DMS114 treated with DMSO at 0.1 percent for 48 hours (cell line): ENCODE results near the gene ATP8A2.
A peak's percentile ranks its signal among the peaks of the same experiment; 100 is the strongest.
"Not testable (repeated sequence)": the region's sequence is repeated elsewhere in the genome, so short reads cannot be mapped to it uniquely, and the experiment has no call there.

ENCODE experiments used
- DNase-seq: peaks from one replicate; lab custom pipeline; 2025; ENCODE audit not compliant: unreplicated experiment; lab: John Stamatoyannopoulos, UW

ATP8A2 gene

GRCh38 chr13:26053418-26053980 lies 681.7 kb downstream of the ATP8A2 start:
- DNase-seq: no peak

DNA sequence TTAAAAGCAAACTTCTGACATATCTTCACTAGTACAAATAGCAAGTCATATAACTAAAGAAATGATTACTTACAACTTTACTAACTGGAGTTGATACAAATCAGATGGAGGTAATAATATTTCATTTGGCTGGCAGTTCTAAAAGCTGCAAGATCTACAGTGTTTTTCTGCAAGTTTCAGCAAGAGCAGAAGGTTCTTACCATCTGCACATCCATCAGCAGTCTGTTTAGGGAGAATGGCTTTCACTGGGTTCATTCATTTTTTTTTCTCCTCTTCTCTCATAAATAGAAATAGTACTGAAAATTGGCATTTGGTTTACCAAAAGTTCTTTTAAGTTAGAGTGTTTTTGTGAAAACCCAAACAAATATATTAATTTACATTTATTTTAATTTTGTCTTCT lies 683.1 kb downstream of the ATP8A2 start:
- no peak for DNase-seq

DNA sequence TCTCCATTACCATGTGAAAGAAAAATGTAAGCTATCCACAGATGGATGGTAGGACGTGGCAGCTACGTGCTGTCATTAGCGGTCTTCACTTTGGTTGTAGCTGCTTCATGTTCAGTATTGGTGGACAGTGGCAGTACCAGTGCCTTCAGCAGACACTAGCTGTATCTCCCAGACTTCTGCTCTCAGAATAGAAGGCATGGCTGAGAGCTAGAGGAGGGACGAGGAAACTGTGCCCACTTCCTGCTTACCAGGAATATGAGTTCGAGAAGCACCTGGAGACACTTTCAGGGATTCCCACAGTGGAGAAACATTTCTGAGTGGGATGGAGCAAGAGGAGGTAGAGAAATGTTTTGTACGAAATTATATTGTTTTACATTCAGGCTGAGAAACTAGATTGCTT lies 686.9 kb downstream of the ATP8A2 start:
- no peak for DNase-seq

GRCh38 chr13:26060357-26060756 lies 688.6 kb downstream of the ATP8A2 start:
- no peak for DNase-seq

- no peak for DNase-seq
Observed at GRCh38 chr13:26061256-26061655, 689.5 kb downstream of the ATP8A2 start.

GRCh38 chr13:26061947-26062346 lies 690.2 kb downstream of the ATP8A2 start:
- no peak for DNase-seq

DNA sequence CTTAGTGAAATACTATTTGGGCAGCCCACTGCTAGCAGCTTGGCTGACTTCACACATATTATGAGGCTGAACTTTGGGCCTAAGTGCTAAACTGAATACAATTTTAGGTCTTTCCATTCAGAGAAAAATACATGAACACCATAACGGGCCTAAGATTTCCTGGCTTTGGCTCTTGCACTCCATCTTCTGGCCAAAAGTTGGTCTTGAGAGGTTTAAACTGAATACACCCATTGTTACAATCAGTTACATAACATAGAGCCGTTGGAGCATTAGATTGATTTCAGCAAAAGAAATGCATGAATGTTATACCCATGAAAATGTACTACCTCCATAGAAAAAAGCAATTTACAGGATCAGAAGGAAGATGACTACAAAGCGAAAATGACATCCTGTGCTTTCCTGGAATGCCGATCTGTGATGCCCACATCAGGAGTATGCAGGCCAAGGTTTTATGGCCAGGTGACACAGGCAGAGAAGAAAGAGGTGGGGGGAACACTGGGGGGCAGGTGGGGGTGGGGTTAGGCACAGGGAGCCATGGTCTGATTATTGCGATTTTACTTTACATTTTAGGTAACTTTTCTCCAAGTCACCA lies 691.2 kb downstream of the ATP8A2 start:
- DNase-seq: peak; percentile 16

DNA sequence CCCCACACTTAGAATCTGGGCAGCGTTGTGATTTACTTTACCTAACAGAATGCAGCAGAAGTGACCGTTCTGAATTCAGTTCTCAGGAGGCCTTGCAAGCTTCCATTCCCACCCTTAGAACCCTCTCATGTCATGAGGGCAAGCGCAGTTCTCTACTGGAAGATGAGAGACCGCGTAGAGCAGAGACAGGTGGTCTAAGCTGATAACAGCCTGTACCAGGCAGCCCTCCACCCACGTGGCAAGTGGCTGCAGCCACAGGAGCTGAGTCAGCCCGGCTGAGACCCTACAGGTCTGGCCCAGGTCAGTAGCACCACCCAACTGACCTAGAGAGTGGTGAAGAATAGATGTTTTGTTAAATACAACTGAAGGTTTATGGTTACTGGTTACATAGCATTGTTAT lies 694.7 kb downstream of the ATP8A2 start:
- DNase-seq: not testable (repeated sequence)

GRCh38 chr13:26067601-26068000 lies 695.8 kb downstream of the ATP8A2 start:
- DNase-seq: no peak

- DNase-seq: not testable (repeated sequence)
Observed at GRCh38 chr13:26068372-26068771, 696.6 kb downstream of the ATP8A2 start.

DNA sequence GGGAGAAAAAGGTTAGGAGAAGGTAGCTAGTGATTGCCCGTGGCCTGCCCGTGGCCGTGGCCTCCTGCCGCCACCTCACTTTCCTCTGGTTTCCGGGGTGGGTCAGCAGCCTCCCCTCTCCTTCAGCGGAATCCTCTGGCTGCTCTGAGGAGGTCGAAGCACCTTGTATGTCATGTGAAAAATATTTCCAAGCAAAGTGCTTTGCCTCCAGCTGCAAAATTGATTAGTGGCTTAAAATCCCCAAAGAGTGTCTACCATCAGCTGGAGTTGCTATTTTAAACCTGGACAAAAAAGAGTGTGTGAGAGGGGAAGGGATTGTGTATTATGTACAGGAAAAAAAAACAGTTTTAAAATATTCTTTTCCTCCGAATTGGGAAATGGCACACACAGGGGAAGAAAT lies 697.9 kb downstream of the ATP8A2 start:
- not testable (repeated sequence) for DNase-seq

DNA sequence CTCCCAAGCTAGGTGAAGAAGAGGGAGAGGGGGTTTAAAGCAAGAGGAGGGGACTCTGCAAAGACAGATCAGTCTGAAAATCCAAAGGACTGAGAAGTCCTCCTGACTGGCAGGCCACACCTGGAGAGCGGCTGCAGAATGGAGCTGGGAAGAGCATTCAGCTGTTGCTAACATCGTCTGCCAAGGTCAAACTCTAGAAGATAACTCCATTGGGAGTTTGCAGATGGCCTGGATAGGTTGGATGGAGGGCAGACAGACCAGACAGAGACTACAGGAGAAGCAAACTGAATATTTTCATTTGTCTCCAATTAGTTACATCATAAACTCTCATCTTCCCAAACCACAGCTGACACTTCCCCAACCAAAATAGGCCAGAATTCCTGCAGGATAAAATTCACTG lies 699.9 kb downstream of the ATP8A2 start:
- DNase-seq: no peak

DNA sequence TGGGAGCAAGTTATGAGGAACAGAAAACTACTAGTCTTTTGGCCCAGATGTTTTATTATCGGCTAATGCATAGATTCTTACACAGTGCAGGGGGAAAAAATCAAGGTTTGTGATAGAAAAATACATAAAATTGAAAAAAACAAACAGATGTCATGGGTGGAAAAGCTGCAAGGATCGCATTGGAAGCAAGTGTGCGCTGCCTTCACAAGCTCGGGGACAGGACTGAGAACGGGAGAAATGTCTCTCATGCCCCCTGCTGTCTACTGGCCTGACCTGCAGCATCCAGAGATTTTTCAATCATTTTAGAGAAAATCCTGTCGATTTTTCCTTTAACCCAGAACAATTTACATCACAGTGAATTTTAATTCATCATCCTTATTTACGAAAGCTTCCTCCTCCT lies 700.6 kb downstream of the ATP8A2 start:
- peak; percentile 4 for DNase-seq

DNA sequence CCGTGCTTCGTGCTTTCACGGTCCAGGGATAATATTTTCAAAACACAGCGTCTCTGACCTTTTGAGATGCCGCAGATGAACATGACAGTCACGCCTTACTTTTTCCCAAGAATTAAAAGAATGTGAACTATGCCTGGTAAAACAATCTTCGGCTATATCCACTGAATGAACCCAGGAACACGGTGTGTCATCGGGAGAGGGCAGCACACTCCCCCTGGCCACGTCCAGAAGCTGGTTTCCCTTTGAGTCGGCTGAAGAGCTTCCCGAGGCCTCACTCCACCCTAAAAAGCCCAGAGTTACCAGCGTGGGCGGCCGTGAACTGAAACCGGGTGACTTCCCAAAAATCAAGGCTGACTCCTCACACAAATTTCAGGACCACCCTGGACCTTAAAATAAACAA lies 702.9 kb downstream of the ATP8A2 start:
- DNase-seq: no peak
